Endothelial cell (in vitro differentiated cells): ENCODE measurements around the gene DAG1. TPM values are rescaled to one million over a fixed set of nuclear protein-coding genes. Genes with fewer than 3 reads are reported as not detected.

ENCODE experiments used
- DNase-seq: peaks from one replicate; pipeline ENCODE4 v3.0.0; 2021; ENCODE audit warnings: low spot score
- H3K27ac Mint-ChIP-seq: one replicate; pipeline ENCODE4 v1.8.0; 2021; ENCODE audit warnings: mixed read lengths, inconsistent platforms; ENCODE audit not compliant: unreplicated experiment
- H3K27me3 Mint-ChIP-seq: one replicate; pipeline ENCODE4 v1.8.0; 2021; ENCODE audit warnings: mild to moderate bottlenecking, moderate library complexity, mixed read lengths, inconsistent platforms; ENCODE audit not compliant: unreplicated experiment
- H3K36me3 Mint-ChIP-seq: one replicate; pipeline ENCODE4 v1.8.0; 2021; ENCODE audit warnings: mild to moderate bottlenecking, low read depth, mixed read lengths, inconsistent platforms; ENCODE audit not compliant: unreplicated experiment
- H3K4me1 Mint-ChIP-seq: one replicate; pipeline ENCODE4 v1.8.0; 2021; ENCODE audit warnings: mild to moderate bottlenecking, mixed read lengths, inconsistent platforms; ENCODE audit not compliant: unreplicated experiment
- H3K4me3 Mint-ChIP-seq: one replicate; pipeline ENCODE4 v1.8.0; 2021; ENCODE audit warnings: mild to moderate bottlenecking, mixed read lengths, inconsistent platforms; ENCODE audit not compliant: unreplicated experiment
- H3K9me3 Mint-ChIP-seq: one replicate; pipeline ENCODE4 v1.8.0; 2021; ENCODE audit warnings: mixed read lengths, inconsistent platforms; ENCODE audit not compliant: unreplicated experiment
- total RNA-seq: library from RNA; stranded (reverse); fragmentation: NEBNext Ultra II Directional; extraction: Animal tissue kit (Norgen Biotek cat#: 25700); gene quantifications from one replicate; pipeline ENCODE4 v1.2.1, GENCODE V29; 2021; ENCODE audit not compliant: unreplicated experiment
- TF ChIP-seq, protein P1 (sequence below): fragments of 200-600 bp; sonication (generic); IDR thresholded peaks from one replicate; pipeline ENCODE4 v1.5.0; 2021; ENCODE audit warnings: antibody characterized with exemption; ENCODE audit not compliant: unreplicated experiment

DAG1 gene
- total RNA-seq, 1 donor from 2014 or later: 54.8 TPM

GRCh38 chr3:49568965-49569364 is 98.9 kb downstream of the DAG1 start:
- H3K4me3 Mint-ChIP-seq: no peak overlapping the region
- peaks cover 13% of the 10 kb centered on the region for H3K4me1 Mint-ChIP-seq
- TF ChIP-seq, protein P1, sequence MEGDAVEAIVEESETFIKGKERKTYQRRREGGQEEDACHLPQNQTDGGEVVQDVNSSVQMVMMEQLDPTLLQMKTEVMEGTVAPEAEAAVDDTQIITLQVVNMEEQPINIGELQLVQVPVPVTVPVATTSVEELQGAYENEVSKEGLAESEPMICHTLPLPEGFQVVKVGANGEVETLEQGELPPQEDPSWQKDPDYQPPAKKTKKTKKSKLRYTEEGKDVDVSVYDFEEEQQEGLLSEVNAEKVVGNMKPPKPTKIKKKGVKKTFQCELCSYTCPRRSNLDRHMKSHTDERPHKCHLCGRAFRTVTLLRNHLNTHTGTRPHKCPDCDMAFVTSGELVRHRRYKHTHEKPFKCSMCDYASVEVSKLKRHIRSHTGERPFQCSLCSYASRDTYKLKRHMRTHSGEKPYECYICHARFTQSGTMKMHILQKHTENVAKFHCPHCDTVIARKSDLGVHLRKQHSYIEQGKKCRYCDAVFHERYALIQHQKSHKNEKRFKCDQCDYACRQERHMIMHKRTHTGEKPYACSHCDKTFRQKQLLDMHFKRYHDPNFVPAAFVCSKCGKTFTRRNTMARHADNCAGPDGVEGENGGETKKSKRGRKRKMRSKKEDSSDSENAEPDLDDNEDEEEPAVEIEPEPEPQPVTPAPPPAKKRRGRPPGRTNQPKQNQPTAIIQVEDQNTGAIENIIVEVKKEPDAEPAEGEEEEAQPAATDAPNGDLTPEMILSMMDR: no peak
- H3K36me3 Mint-ChIP-seq: no peaks in the 10 kb centered on the region
- no peaks in the 10 kb centered on the region for H3K27me3 Mint-ChIP-seq
- no peak overlapping the region for H3K27ac Mint-ChIP-seq
- no peak for DNase-seq
- H3K9me3 Mint-ChIP-seq: no peaks in the 10 kb centered on the region

DNA sequence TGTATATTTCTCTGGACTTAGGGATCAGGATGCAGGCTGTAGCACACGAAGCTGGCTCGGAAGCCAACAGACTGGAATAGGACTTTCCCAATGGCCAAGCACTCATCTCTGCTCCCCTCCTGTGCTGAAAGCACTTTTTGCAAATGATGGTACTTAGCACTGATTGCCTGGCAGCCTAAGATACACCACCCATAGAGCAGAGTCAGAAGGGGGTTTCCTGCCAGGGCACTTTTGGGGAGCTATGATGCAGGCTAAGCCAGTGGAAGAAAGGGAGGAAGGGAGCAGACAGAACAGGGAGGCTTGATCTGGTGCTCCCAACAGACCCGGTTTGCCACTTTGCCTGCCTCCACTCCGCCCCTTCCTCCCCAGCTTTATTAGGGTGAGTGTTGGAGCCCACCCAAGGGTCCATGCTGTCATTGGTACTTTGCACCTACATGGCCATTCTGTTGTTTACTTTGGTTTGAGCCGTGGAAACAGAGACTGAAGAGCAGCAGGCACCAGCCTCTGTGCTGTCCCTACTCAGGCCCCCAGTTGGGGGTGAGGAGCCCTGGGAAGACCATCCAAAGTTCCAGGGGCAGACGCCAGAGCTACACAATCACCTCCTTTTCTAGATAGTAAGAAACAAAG is 100.1 kb downstream of the DAG1 start:
- TF ChIP-seq, protein P1: no peak
- peaks cover 13% of the 10 kb centered on the region for H3K4me1 Mint-ChIP-seq
- H3K4me3 Mint-ChIP-seq: no peak overlapping the region
- no peaks in the 10 kb centered on the region for H3K27me3 Mint-ChIP-seq
- H3K9me3 Mint-ChIP-seq: no peaks in the 10 kb centered on the region
- DNase-seq: no peak
- no peaks in the 10 kb centered on the region for H3K36me3 Mint-ChIP-seq
- no peak overlapping the region for H3K27ac Mint-ChIP-seq

- Mint-ChIP-seq H3K9me3 (no peaks in the 10 kb centered on the region), H3K4me3 (no peak overlapping the region), H3K27ac (no peak overlapping the region), H3K27me3 (peaks cover 2% of the 10 kb centered on the region), H3K36me3 (no peaks in the 10 kb centered on the region), H3K4me1 (no peaks in the 10 kb centered on the region)
- no peak for DNase-seq
- TF ChIP-seq, protein P1: no peak
These were observed 112.1 kb downstream of the DAG1 start for GRCh38 chr3:49582177-49582576.

Other genes starting within 250 kb of the DAG1 start
- gene C3orf62, start 193.0 kb upstream of the DAG1 start, total RNA-seq: 3.8 TPM
- gene USP4, start 130.2 kb upstream of the DAG1 start, total RNA-seq: 55.0 TPM
- 374 TPM for gene GPX1, start 111.9 kb upstream of the DAG1 start, total RNA-seq
- gene RHOA, start 58.3 kb upstream of the DAG1 start, total RNA-seq: 583 TPM
- gene TCTA, start 57.8 kb upstream of the DAG1 start, total RNA-seq: 17.3 TPM
- gene AMT, start 47.8 kb upstream of the DAG1 start, total RNA-seq: 11.9 TPM
- gene NICN1, start 40.9 kb upstream of the DAG1 start, total RNA-seq: 30.0 TPM
- gene BSN, start 84.2 kb downstream of the DAG1 start, total RNA-seq: 2.4 TPM
- 71.1 TPM for gene APEH, start 204.1 kb downstream of the DAG1 start, total RNA-seq
- gene MST1, start 219.2 kb downstream of the DAG1 start, total RNA-seq: 22.0 TPM
- gene RNF123, start 219.3 kb downstream of the DAG1 start, total RNA-seq: 42.3 TPM
- 0.56 TPM for gene AMIGO3, start 249.4 kb downstream of the DAG1 start, total RNA-seq